Activated naive CD8-positive, alpha-beta T cell treated with anti-CD3 and anti-CD28 coated beads, Interleukin-2, amount 50 U/mL, for 24 hours (primary cell): ENCODE measurements around the gene SH2D6.
A peak's percentile ranks its signal among the peaks of the same experiment; 100 is the strongest.
"Not testable (repeated sequence)": the region's sequence is repeated elsewhere in the genome, so short reads cannot be mapped to it uniquely, and the experiment has no call there.

ENCODE experiments used
- ATAC-seq: fragments of 150-1000 bp; cut with Tn5 transposase; one replicate; pipeline ENCODE4 v1.10.0; 2021
- DNase-seq: peaks from one replicate; pipeline ENCODE4 v3.0.0; 2021
- H3K27ac Mint-ChIP-seq: one replicate; pipeline ENCODE4 v1.8.0; 2021; ENCODE audit warnings: mild to moderate bottlenecking, mixed read lengths
- H3K27me3 Mint-ChIP-seq: one replicate; pipeline ENCODE4 v1.8.0; 2021; ENCODE audit warnings: mixed read lengths
- H3K36me3 Mint-ChIP-seq: one replicate; pipeline ENCODE4 v1.8.0; 2021; ENCODE audit warnings: low read depth, mixed read lengths
- H3K4me1 Mint-ChIP-seq: one replicate; pipeline ENCODE4 v1.8.0; 2021; ENCODE audit warnings: mixed read lengths
- H3K4me3 Mint-ChIP-seq: one replicate; pipeline ENCODE4 v1.8.0; 2021; ENCODE audit warnings: mild to moderate bottlenecking, moderate library complexity, mixed read lengths
- H3K9me3 Mint-ChIP-seq: one replicate; pipeline ENCODE4 v1.8.0; 2021; ENCODE audit warnings: mixed read lengths

Gene SH2D6

DNA sequence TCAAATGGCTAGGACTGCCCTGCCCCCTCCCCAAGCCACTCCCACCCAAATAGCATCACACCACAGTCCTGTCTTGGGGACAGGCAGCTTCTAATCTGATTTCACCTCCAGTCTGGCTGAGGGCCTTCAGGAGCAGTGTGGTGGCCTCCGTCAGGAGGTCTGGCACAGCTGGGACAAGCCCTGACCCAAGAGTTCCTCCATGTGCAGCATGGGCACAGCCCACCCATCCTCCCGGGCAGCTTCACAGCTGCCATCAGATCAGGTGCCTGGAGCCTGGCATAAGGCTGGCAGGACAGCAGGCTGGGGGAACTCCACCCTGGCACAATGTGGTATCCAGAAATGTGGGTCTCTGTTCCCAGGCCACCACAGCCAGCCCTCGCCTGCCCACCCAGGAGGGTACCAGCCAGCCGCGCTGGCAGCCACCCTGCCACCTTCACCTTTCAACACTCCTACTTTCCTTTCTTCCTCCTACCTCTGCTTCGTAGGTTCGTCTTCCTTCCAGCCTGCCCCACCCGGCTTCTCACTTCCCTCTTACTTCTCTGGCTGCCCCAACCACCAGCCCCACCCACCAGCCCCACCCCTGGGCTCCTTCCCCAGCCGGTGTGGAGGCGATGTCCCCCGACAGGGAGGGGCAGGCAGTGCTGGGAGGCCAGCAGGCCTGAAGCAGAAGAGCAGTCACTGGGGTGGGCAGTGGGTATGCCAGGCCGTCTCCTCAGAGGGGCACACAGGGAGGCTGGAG, 8.5 kb upstream of the SH2D6 start, which contains the start of gene CAPG:
Gene CAPG, minus strand, starts transcription at position 522 of the 739 bp plus-strand sequence. CDS start 8,221 bp downstream, outside the sequence.
- Mint-ChIP-seq H3K9me3 (no peaks in the 10 kb centered on the region), H3K27me3 (no peaks in the 10 kb centered on the region), H3K27ac (peak within 1 kb of the TSS; percentile 56), H3K4me1 (peaks cover 84% of the 10 kb centered on the region), H3K36me3 (no peaks in the 10 kb centered on the region), H3K4me3 (peak within 1 kb of the TSS; percentile 74)
- DNase-seq (peak; percentile 60), ATAC-seq (peak; percentile 34)

DNA sequence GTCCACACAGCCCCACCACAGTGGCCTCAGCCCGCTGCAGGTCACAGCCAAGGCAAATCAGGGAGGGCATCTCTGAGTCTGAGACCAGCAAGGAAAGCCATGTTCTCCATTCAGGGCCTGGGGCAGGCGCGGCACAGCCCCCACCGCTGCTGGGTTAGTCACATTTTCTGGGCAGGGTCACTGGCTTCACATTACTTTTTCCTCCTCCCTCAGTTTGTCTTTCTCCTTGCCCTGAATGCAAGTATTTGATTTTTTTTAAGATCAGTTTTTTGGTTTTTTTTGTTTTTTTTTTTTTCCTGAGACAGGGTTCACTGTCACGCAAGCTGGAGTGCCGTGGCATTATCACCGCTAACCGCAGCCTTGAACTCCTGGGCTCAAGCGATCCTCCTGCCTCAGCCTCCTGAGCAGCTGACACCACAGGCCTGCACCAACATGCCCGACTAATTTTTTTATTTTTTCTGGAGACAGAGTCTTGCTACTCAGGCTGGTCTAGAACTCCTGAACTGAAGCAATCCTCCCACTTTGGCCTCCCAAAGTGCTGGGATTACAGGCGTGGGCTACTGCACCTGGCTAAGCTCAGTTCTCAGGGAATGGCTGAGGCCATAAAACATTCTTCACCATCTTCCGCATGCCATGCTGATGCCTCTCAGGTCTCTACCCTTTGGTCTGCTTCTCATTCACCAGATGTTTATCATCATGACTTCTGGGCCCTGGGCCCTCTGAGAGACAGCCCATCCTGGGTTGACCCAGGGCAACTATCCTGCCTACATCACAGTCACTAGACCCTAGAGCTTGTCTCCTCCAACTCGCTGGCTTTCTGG, 7.7 kb upstream of the SH2D6 start:
- ATAC-seq (peak; percentile 6), DNase-seq (no peak)
- Mint-ChIP-seq H3K27ac (peak overlapping the region; percentile 56), H3K9me3 (no peaks in the 10 kb centered on the region), H3K4me1 (peaks cover 81% of the 10 kb centered on the region), H3K36me3 (no peaks in the 10 kb centered on the region), H3K4me3 (peak overlapping the region; percentile 74), H3K27me3 (no peaks in the 10 kb centered on the region)

DNA sequence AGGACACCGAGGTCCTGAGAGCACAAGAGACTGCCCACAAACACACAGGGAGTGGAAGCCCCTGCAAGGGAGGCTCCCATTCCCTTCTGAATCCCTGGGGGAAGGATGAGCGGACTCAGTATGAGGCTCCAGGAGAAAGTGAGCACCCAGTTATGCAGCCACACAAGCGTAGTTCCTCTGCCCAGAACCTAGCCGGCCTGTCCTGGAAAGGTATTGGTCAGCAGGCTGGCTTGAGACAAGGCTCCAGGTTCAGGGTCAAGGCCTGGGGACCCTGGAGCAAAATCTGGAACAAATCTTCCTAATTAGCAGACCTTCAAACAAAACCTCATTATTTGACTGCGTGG, 7.1 kb upstream of the SH2D6 start:
- H3K27ac Mint-ChIP-seq, result no peak overlapping the region
- DNase-seq, result no peak
- no peaks in the 10 kb centered on the region for H3K36me3 Mint-ChIP-seq
- no peaks in the 10 kb centered on the region for H3K27me3 Mint-ChIP-seq
- no peaks in the 10 kb centered on the region for H3K9me3 Mint-ChIP-seq
- H3K4me1 Mint-ChIP-seq, result peaks cover 75% of the 10 kb centered on the region
- ATAC-seq, result no peak
- no peak overlapping the region for H3K4me3 Mint-ChIP-seq

DNA sequence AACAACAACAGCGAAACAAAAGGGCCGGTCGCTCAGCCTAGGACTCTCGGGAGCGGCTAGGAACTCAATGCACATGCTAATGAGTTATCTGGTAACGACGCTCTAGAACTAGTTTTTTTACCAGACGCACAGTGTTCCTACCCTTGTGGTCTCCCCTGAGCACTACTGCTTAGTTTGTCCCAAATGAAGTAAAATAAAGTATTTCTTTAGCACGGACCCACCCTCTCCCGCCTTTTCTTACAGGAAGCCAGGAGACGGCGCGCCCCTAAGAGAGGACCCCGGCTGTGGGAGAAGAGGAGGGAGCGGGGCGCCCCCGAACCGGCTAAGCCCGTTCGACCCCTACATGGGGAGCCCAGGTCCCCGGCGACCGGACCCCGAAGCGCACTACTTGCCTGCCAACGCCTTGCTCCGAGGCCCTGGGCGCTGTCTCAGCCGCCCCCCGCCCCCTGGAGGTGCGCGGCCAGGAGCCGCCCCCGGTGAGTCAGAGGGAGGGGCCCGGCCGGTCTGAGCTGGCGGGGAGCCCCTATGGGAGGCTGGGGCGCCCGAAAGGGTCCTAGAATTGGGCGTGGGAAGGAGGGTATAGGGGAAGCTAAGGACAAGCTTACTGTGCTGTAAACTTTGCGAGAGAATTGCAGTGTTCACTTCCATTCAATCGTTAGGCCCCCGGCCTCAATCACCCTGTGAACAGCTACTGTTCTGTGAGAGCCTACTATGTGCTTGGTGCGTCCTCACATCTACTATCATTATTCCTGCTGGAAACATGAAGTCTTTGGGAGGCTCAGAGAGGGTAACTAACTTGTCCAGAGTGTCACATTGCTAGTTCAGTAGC, 4.7 kb upstream of the SH2D6 start:
- Mint-ChIP-seq H3K4me1 (peaks cover 57% of the 10 kb centered on the region), H3K4me3 (peak overlapping the region; percentile 78), H3K27ac (no peak overlapping the region), H3K36me3 (no peaks in the 10 kb centered on the region), H3K9me3 (no peaks in the 10 kb centered on the region), H3K27me3 (no peaks in the 10 kb centered on the region)
- ATAC-seq (peak; percentile 57), DNase-seq (peak; percentile 71)

DNA sequence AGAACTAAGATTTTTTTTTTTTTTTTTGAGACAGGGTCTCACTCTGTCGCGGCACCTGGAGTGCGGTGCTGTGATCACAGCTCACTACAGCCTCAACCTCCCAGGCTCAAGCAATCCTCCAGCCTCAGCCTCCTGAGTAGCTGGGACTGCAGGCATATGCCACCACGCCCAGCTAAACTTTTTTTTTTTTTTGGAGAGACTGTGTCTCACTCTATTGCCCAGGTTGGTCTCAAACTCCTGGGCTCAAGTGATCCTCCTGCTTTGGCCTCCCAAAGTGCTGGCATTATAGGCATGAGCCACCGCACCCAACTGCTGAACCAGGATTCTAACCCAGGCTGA, 4.1 kb upstream of the SH2D6 start:
- H3K9me3 Mint-ChIP-seq, H3K36me3 Mint-ChIP-seq, H3K27me3 Mint-ChIP-seq, H3K27ac Mint-ChIP-seq, DNase-seq, ATAC-seq: not testable (repeated sequence)
- Mint-ChIP-seq H3K4me1 (peaks cover 57% of the 10 kb centered on the region), H3K4me3 (peak overlapping the region; percentile 78)

DNA sequence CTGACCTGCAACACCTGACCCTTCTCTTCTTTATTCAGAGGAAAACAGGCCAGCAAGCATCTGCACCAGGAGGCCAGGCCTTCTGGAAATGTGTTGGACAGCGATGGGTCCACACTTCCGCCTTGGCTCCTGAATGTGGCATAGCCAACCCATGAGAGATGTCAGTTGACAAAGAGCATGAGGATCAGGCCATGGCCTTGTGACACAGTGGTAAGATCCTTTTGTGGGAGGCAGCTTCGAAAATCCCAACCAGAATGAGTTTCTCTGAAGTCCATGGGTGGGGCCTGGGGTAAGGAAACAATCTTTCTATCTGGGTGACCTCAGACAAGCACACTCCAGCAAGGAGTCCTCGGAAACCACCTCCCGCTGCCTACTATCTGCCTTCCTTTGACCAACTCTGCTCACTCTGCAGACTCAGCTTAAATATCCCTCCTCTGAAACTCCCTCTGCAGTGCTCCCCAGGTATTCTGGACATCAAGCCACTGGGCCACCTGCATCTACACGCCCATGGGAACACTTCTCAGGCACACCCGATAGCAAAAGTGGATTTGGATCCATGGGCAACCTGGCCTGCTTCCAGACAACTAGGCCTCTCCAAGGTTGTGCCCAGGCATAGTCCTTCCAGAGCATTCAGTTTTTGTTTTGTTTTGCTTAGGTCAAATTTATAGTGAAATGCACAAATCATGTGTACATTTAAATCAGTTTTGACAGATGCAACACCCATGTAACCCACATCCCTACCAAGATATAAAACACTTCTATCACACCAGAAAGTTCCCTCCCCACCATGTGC, 3.6 kb upstream of the SH2D6 start:
- Mint-ChIP-seq H3K4me3 (no peak overlapping the region), H3K27ac (peak overlapping the region; percentile 44), H3K4me1 (peaks cover 55% of the 10 kb centered on the region), H3K9me3 (no peaks in the 10 kb centered on the region), H3K27me3 (no peaks in the 10 kb centered on the region), H3K36me3 (no peaks in the 10 kb centered on the region)
- no peak for DNase-seq
- ATAC-seq, result no peak

DNA sequence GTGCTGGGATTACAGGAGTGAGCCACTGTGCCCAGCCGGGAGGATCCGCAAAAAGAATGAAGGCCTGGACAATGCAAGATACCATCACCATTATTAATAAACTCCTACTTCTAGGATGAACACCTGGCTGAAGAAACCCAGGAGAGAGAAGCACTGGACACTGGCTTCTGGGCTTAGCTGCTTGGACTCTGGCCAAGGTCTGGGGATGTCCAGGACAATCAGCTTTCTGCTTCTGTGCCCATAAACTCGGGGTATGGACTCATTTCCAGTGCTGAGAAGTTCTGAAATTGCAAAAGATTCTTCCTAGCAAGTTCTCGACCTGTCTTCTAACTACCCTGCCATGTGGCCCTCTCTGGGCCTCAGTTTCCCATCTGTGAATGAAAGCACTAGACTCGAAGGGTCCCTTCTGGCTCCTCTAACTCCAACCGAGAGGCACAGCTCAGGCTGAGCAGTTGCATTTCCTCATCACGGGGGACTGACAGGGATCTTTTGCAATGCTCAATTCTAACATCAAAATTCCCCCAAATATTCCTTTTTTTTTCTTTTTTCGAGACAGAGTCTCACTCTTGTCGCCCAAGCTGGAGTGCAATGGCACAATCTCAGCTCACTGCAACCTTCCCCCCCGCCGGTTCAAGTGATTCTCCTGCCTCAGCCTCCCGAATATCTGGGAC, 2.4 kb upstream of the SH2D6 start:
- H3K27ac Mint-ChIP-seq, result no peak overlapping the region
- no peak overlapping the region for H3K4me3 Mint-ChIP-seq
- DNase-seq, result no peak
- ATAC-seq, result no peak
- no peaks in the 10 kb centered on the region for H3K36me3 Mint-ChIP-seq
- H3K27me3 Mint-ChIP-seq, result no peaks in the 10 kb centered on the region
- H3K4me1 Mint-ChIP-seq, result peaks cover 49% of the 10 kb centered on the region
- no peaks in the 10 kb centered on the region for H3K9me3 Mint-ChIP-seq

DNA sequence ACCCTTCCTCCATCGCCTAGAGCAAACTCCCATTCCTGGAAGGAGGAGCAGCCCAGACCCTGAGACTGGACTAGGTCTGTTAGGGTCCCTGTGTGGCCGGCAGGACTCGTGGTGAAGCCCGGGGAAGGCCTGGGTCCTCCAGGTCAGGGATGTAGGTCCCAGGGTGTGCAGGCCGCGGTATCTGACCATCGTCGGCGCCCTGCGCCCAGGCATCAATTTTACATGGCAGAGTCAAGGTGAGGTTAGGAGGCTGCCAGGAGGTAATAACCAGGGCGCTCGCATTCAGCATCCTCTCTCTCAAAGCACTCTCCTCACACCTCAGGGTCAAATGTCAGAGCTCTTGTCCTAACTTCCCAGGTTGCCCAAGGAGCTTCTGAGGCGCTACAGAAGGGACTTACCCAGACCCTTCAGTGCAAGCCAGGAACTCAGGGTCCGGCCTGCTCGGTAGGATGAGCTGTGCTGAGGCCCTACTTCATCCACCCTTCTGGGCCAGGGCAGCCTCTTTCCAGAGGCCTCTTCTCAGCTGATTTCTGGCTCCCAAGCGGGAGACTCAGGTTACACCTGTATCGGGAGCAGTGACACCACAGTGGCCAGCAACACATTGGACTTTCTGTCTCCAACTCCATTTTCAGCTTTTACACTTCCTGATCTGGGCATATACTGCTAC, 628 bp downstream of the SH2D6 start:
- ATAC-seq, result no peak
- no peaks in the 10 kb centered on the region for H3K9me3 Mint-ChIP-seq
- H3K27me3 Mint-ChIP-seq, result no peaks in the 10 kb centered on the region
- H3K4me3 Mint-ChIP-seq, result peak overlapping the region; percentile 86
- H3K27ac Mint-ChIP-seq, result peak overlapping the region; percentile 96
- no peaks in the 10 kb centered on the region for H3K36me3 Mint-ChIP-seq
- DNase-seq, result no peak
- peaks cover 35% of the 10 kb centered on the region for H3K4me1 Mint-ChIP-seq

DNA sequence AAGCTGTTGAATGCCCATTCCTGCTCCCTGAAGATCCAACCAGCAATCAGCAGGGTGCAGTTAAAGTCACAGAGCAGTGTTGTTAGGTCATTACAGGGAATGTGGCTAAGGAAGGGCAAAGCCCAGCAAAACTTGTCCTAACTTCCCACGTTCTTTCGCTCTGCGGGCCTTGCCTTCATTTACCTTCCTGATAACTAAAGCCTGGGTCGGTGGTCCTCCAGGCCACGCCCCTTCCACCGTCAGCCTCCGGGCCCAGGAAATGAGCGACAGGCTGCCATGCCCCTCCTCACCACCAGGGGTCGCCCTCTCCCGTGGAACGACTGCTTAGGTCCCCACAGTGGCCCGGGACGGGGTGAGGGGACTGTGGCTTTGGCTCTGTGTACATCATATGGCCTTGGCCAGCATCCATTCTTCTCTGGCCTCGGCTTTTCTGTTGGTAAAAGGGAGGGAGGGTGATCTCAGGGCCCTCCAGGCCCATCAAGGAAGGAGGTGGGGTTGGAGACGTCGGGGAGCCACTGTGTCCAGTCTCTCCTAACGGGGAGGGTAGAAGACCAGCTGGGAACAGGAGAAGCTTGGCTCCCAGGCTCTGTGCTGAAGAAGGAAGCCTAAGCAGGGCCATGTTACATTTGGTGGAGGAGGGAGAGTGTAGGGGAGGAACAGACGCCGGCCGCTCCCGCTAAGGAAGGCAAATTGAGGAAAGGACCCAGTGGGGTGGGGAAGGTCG, 2.2 kb downstream of the SH2D6 start:
- Mint-ChIP-seq H3K36me3 (no peaks in the 10 kb centered on the region), H3K9me3 (no peaks in the 10 kb centered on the region), H3K4me1 (peaks cover 22% of the 10 kb centered on the region), H3K4me3 (peak overlapping the region; percentile 60), H3K27me3 (no peaks in the 10 kb centered on the region), H3K27ac (peak overlapping the region; percentile 73)
- peak; percentile 76 for ATAC-seq
- peak; percentile 96 for DNase-seq

DNA sequence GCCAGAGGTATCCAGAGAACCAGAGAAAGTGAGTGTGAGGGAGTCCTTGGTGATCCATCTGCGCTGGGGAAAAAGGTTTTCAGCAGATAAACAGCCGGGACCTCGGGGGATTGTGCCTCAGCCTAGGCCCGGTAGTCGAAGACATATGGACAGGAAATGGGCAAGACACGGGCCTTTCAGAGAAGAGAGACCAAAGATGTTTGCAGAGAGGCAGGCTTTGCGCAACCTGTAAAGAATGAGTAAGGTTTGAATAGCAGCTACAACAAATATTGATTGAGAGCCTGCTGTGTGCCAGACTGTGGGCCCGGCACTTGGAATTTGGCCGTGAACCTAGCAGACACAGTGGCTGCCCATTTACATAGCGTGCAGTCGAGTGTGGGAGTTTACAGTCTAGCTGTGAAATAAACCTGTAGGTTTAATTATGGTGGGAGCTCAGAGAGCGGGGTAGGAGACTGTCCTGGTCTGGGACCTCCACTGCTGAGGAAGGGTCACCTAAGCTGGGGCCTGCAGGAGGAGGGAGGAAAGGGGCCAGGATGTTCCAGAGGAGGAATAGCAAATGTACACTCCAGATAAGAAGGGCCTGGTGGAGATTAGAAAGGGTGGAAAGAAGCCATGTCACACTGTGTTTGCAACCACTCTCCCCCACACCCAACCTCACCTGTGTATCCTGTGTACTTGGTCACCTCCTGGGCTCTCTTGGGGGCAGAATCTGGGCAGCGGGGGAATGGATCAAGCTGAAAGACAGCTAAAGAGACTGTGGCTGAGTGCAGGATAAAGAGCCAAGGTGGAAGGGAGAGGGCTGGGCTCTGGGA, 3.0 kb downstream of the SH2D6 start:
- H3K4me1 Mint-ChIP-seq, result peaks cover 22% of the 10 kb centered on the region
- peak overlapping the region; percentile 73 for H3K27ac Mint-ChIP-seq
- ATAC-seq (no peak), DNase-seq (no peak)
- no peak overlapping the region for H3K4me3 Mint-ChIP-seq
- H3K27me3 Mint-ChIP-seq, result no peaks in the 10 kb centered on the region
- H3K36me3 Mint-ChIP-seq, result no peaks in the 10 kb centered on the region
- no peaks in the 10 kb centered on the region for H3K9me3 Mint-ChIP-seq

DNA sequence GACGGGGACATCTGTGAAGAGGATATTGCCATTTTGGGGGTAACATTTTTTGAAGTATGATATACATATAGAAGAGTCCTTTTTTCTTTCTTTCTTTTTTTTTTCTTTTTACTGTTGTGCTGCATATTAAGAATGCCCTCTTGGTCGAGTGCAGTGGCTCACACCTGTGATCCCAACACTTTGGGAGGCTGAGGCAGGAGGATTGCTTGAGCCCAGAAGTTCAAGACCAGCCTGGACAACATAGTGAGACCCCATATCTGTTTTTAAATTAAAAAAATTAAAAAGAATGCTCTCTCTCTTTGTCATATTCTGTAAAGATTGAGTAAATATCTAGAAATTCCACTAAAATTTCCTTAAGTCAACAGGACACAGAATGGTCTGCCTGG, 3.6 kb downstream of the SH2D6 start:
- Mint-ChIP-seq H3K27me3 (no peaks in the 10 kb centered on the region), H3K36me3 (no peaks in the 10 kb centered on the region), H3K27ac (no peak overlapping the region), H3K9me3 (no peaks in the 10 kb centered on the region), H3K4me3 (no peak overlapping the region), H3K4me1 (peaks cover 22% of the 10 kb centered on the region)
- DNase-seq (no peak), ATAC-seq (no peak)

DNA sequence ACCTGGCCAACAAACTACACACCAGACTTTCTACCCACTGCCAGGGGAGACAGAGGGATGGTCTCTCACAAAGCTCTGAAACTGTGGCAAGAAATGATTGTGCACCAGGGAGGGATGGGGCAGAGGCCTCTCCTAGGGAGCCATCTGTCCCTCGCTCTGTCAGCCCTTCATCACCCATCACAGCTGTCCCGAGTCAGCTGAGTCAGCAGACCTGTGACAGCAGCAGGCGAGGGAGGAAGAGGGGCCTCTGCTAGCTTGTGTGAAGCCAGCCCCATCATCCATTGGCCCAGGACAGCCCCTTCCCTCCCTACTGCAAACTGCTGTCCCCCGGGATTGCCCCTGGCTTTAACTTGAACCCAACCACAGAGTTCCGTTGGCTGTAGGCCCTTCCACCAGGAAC, 5.0 kb downstream of the SH2D6 start:
- Mint-ChIP-seq H3K27me3 (no peaks in the 10 kb centered on the region), H3K9me3 (no peaks in the 10 kb centered on the region), H3K27ac (no peak overlapping the region), H3K4me1 (peaks cover 21% of the 10 kb centered on the region), H3K4me3 (no peak overlapping the region), H3K36me3 (no peaks in the 10 kb centered on the region)
- ATAC-seq (no peak), DNase-seq (no peak)
